ENCODE data around the gene COL25A1. TPM values are rescaled to one million over a fixed set of nuclear protein-coding genes. Genes with fewer than 3 reads are reported as not detected.

COL25A1 gene
- total RNA-seq, 2 donors from 2014 or later = 0.26 to 0.99 TPM

- Histone ChIP-seq H3K4me3 (no peak overlapping the region), H3K27me3 (no peaks in the 10 kb centered on the region), H3K27ac (no peak overlapping the region), H3K4me1 (no peaks in the 10 kb centered on the region), H3K36me3 (replicated peaks in 1 of 2; ENCODE audit: insufficient read depth in 1 of 2, low read depth in 2 of 2) (no peaks in the 10 kb centered on the region), H3K9me3 (no peaks in the 10 kb centered on the region)
- DNase-seq (no peak), ATAC-seq (no peak)
- intact Hi-C loops (cut with DNase I) = no loop called here
- WGBS, 2 donors = 67 to 69% methylated on average over 1 of the region's 1 CpG
- TF ChIP-seq POLR2A (IDR thresholded peaks at IDR 0.05) = no peak
- TF ChIP-seq CTCF (IDR thresholded peaks at IDR 0.05) = no peak
Measured at GRCh38 chr4:108891896-108892590, 410.4 kb downstream of the COL25A1 start.

- no peaks in the 10 kb centered on the region for H3K4me1 ChIP-seq
- H3K36me3 ChIP-seq (replicated peaks in 1 of 2; ENCODE audit: insufficient read depth in 1 of 2, low read depth in 2 of 2) = no peaks in the 10 kb centered on the region
- no peak overlapping the region for H3K4me3 ChIP-seq
- H3K27ac ChIP-seq = no peak overlapping the region
- TF ChIP-seq POLR2A (IDR thresholded peaks at IDR 0.05) = no peak
- TF ChIP-seq CTCF (IDR thresholded peaks at IDR 0.05) = no peak
- intact Hi-C loops (cut with DNase I) = no loop called here
- WGBS, 2 donors = 41 to 43% methylated on average over 2 of the region's 2 CpGs
- no peaks in the 10 kb centered on the region for H3K27me3 ChIP-seq
- ATAC-seq = no peak
- no peaks in the 10 kb centered on the region for H3K9me3 ChIP-seq
- no peak for DNase-seq
Measured at GRCh38 chr4:108890484-108890881, 412.0 kb downstream of the COL25A1 start.

GRCh38 chr4:108889696-108890483, 412.6 kb downstream of the COL25A1 start:
- Histone ChIP-seq H3K27ac (no peak overlapping the region), H3K4me3 (no peak overlapping the region), H3K27me3 (no peaks in the 10 kb centered on the region), H3K4me1 (no peaks in the 10 kb centered on the region), H3K36me3 (replicated peaks in 1 of 2; ENCODE audit: insufficient read depth in 1 of 2, low read depth in 2 of 2) (no peaks in the 10 kb centered on the region), H3K9me3 (no peaks in the 10 kb centered on the region)
- intact Hi-C loops (cut with DNase I) = no loop called here
- 40 to 43% methylated on average over 8 of the region's 8 CpGs for WGBS, 2 donors
- TF ChIP-seq CTCF (IDR thresholded peaks at IDR 0.05) (no peak), POLR2A (IDR thresholded peaks at IDR 0.05) (no peak)
- ATAC-seq = no peak
- DNase-seq = no peak

- intact Hi-C loops (cut with DNase I) = no loop called here
Measured at GRCh38 chr4:108888769-108889168, 413.7 kb downstream of the COL25A1 start.

More at GRCh38 chr4:108888769-108889168, 413.7 kb downstream of the COL25A1 start:
- H3K27ac ChIP-seq = no peak overlapping the region
- DNase-seq (no peak), ATAC-seq (no peak)
- WGBS, 2 donors = 59 to 81% methylated on average over 1 of the region's 1 CpG
- H3K9me3 ChIP-seq = no peaks in the 10 kb centered on the region
- no peak overlapping the region for H3K4me3 ChIP-seq
- H3K27me3 ChIP-seq = no peaks in the 10 kb centered on the region
- no peak for TF ChIP-seq CTCF (IDR thresholded peaks at IDR 0.05)
- no peak for TF ChIP-seq POLR2A (IDR thresholded peaks at IDR 0.05)
- H3K36me3 ChIP-seq (replicated peaks in 1 of 2; ENCODE audit: insufficient read depth in 1 of 2, low read depth in 2 of 2) = no peaks in the 10 kb centered on the region
- no peaks in the 10 kb centered on the region for H3K4me1 ChIP-seq
